Stomach (tissue), 4 donors: Measurements from ENCODE around the gene DOCK11.

Experiments used
- CTCF ChIP-seq, 7 experiments: fragments of 450-650 bp in 4 of 7; fragments of 200-600 bp in 3 of 7; sonication (generic) in 3 of 7; IDR thresholded peaks; one replicate each; pipeline ENCODE4 v1.5.1; 2016 to 2019; ENCODE audit warnings: antibody characterized with exemption in 7 of 7, control low read depth in 2 of 7, mild to moderate bottlenecking in 1 of 7
- POLR2A ChIP-seq, 4 donors: fragments of 450-650 bp; IDR thresholded peaks; one replicate each; pipeline ENCODE4 v1.6.1; 2016; ENCODE audit warnings: antibody characterized with exemption in 4 of 4, control low read depth in 2 of 4, mild to moderate bottlenecking in 1 of 4, moderate library complexity in 1 of 4
- POLR2AphosphoS5 ChIP-seq, 3 donors: sonication (generic); formaldehyde crosslinking; IDR thresholded peaks; one replicate each; pipeline ENCODE4 v1.6.1; 2016; ENCODE audit warnings: antibody characterized with exemption in 3 of 3

DNA sequence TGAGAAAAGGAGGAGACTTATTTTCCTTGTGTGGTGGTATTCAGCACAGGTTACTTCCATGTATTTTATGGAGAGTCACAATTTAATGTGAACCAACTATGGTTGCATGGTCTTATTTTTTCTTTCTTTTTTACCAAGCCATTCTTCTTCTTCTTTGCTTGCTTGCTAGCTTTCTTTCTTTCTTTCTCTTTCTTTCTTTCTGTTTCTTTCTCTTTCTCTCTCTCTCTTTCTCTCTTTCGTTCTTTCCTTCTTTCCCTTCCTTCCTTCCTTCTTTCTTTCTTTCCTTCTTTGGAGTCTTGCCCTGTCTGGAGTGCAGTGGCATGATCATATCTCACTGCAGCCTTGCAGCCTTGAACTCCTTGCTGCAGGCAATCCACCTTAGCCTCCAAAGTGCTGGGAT, 68.9 kb downstream of the DOCK11 start:
- no peak for TF ChIP-seq CTCF (IDR thresholded peaks at IDR 0.05)
- TF ChIP-seq POLR2A (IDR thresholded peaks at IDR 0.05): no peak
- no peak for TF ChIP-seq POLR2AphosphoS5 (IDR thresholded peaks at IDR 0.05)
